NCI-H187 treated with DMSO at 0.1 percent for 48 hours (cell line): ENCODE measurements around the gene RAD51B.
"Not testable (repeated sequence)": the region's sequence is repeated elsewhere in the genome, so short reads cannot be mapped to it uniquely, and the experiment has no call there.

Experiments
- DNase-seq: peaks from one replicate; lab custom pipeline; 2025; lab: John Stamatoyannopoulos, UW

RAD51B gene

DNA sequence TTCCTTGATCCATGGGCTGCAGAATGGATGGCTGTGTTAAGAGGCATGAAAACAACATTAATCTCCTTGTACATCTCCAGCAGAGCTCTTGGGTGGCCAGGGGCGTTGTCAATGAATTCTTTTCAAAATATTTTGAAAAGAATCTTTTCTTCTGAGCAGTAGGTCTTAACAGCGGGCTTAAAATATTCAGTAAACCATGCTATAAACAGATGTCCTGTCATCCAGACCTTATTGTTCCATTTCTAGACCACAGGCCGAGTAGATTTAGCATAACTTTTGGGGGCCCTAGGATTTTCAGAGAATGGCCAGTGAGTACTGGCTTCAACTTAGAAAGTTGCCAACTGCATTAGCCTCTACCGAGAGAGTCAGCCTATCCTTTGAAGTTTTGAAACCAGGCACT lies 130.2 kb downstream of the RAD51B start:
- no peak for DNase-seq

DNA sequence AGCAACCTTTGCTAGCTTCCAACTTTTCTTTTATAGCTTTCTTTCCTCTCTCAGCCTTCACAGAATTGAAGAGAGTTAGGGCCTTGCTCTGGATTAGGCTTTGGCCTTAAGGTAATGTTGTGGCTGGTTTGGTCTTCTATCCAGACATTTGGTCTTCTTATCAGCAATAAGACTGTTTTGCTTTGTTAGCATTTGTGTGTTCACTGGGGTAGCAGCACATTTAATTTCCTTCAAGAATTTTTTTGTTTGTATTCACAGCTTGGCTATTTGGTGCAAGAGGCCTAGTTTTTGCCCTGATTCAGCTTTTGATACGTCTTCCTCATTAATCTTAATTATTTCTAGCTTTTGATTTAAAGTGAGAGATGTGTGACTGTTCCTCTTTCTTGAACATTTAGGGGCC lies 130.8 kb downstream of the RAD51B start:
- DNase-seq: no peak

DNA sequence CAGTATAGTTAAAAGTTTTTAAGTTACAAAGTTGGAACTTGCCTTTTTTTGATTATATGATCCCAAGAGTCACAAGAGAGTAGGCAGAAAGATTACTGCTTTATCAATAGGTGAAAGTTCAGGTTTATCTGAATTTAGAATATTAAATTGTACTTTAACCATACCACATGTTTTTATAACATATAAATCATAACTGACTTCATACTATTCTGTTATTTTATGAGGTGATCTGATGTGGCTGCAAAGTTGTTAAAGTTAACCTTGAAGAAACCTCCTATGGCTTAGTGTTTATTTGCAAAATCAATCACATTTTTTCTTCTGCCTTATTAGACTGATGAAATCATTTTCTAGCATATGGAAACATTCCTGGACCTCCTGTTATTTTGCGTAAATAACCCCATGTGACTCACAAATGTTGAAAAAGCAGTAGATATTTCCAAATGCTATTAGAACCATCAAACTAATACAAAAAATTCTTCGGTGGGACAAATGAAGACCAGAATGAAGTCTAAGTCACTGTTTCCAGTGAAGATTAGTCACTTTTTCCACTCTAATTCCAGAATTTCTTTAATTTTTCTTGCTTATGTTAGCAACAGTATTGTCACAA lies 132.1 kb downstream of the RAD51B start:
- DNase-seq: no peak

DNA sequence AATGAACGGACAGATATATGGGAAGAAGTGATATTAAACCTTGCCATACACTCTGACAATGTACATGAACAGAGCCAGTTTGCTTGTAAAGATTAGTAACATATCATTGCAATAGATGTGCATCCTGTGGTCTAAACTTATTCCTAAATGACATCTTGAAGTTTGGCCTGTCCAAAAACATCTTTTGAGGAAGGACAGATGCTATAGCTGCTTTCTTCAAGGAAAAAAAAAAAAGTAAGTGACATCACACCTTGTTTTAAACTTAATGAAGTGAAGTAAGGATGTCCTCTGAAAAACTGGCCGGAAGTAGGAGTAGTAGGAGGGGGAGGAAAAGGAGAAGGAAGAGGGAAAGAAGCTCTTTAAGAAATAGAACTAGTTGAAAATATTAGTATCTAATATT lies 132.8 kb downstream of the RAD51B start:
- DNase-seq: no peak

DNA sequence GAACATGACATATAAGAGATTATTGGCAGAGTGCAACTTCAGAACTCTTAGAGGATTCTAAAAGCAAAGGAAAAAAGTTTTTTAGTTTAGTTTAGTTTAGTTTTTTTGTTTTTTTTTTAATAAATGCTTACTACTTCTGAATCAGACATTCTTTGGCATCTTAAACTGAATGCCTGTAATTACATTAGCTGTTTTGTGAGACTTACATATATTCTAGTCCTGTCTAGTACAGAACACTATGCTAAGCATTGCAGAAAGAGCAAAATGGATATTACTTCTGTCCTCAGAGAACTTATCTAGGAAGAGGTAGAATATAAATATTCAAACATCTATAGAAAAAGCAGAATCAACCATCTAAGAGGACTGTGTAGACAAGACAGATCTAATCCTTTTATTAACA lies 133.2 kb downstream of the RAD51B start:
- DNase-seq: no peak

DNA sequence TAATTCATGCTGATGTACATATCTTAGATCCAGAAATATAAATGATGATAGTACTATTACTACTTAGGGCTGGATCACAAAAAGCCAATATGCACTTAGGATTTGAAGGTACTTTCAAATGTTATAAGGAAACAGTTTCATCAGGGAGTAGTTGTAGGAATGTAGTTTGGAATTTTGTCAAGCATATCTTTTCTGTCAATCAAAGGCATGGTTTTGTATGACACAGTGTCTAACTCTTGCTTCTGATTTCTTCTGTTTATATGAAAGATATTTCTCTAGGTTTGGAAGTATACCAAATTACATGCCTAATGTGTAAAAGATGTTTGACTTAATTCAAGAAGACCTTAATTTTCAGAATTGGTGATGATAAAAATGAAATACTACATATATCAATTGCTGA lies 135.7 kb downstream of the RAD51B start:
- no peak for DNase-seq

DNA sequence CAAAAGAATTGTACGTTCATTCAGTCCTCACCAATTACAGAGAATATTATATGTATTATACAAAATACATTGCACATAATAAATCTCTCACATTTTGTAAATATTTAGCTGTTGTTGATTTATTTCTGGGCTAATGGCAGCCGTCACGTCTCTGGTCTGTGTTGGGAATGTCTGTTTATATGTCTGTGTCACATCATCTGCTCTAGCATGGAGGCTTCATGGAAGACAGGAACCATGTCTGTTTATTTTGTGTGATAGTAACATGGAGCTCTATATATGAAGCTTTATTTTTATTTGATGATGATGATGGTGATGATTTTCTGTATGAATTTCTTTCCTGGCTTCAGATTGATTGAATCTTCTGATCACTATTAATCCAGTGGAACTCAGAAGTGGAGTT lies 138.4 kb downstream of the RAD51B start:
- DNase-seq: no peak

DNA sequence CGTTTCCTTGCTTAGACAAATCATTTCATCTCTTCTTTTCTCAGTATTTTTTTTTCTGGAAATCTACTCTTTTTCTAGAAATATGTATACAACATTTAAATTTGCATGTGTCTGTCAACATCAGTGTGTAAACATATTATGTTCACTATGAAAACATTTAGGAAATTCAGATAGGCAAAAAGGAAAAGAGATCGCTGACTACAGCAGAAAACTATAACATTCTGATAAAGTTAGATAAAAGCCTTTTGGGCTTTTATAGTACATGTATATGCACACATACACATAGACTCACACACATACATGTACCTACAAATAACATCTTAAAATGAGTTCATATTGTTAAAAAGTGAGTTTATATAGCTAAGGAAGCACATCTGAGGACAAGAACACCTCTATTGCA lies 142.1 kb downstream of the RAD51B start:
- no peak for DNase-seq

DNA sequence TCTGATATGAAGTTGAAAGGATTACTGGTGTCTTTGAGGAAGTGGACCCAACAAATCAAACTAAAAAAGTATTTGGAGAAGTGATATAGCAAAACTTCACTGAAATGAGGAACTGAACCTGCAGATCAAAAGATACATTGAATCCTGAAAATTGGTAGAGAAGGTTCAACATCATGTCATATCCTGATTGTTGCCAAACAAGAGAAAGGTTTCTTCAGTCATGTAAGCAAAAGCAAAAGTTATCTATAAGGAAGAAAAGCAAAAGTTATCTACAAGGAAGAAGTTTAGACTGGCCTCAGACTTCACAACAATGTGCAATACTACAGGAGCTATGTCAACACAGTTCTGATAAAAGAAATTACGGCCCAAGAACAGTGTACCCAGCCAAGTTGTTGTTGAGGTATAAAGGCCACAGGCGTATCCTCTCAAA lies 142.7 kb downstream of the RAD51B start:
- no peak for DNase-seq

DNA sequence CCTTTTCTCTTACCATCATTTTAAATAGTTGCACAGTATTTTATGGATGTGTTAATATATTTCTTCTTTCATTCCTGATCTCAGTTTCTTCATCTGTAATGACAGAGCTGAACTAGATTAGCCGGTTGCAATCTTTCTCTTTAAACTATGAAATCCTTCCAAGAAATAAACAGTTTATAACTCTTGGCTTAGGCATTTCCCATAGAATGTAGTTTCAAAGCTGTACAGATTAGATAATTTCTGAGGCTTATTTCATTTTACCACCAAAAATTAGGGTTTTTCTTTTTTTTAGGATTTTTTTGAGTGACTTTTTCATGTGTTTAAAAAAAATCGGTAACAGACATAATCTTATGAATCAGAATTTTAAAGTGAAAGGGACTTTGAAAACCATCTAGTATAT lies 144.0 kb downstream of the RAD51B start:
- DNase-seq: no peak

DNA sequence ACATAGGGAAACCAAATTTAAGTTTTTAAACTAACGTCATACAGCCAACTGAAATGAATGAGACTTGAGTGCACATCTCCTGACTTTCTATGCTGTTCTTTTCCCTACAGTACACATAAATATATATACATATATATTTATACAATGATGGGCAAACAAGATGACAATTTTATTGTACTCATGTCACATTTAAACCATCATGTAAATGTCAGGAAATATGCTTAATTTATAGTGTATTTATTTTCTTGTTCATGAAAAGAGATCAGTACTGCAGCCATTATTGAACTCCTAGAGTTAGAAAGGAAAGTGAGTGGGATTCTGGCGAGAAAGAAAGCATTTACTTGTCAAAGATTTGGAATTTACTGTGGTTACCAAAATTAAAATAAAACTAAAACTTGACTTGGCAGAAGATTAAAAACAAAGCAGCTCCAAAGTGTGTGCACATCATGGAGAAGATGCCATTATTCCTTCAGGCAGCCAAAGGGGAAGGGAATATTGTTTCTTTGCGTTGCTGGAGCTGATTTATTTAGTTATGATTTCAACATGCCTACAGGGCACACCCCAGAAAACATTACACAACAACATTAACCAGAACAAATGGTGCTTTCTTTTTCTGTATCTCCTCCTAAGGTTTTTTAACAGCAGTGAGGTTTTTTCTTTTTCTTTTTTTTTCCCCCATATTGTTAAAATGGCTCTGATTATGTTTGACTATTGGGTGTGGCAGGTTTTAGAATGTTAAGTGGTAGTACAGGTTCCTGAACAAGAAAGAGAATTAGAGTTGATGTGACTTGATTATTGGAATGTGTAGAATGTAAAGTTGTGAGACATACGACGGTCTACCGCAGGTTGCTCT lies 144.6 kb downstream of the RAD51B start:
- DNase-seq: no peak

DNA sequence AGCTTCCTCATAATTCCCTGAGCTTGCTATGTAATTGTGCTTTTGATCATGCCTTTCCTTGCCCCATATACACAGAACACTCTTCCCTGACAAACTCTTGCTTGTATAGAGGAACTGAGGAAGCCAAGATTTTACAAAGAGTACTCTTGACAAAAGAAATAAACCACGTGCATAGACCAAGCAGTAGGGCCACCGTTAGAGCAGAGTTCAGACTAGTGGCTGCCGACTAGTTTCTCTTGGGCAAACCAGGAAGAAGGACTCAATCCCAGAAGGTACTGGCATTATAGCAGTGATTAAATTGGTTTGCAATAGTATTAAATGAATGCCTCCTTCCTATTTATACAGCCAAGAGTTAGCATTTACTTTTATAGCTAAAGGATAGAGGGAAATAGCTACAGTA lies 146.1 kb downstream of the RAD51B start:
- DNase-seq: no peak

DNA sequence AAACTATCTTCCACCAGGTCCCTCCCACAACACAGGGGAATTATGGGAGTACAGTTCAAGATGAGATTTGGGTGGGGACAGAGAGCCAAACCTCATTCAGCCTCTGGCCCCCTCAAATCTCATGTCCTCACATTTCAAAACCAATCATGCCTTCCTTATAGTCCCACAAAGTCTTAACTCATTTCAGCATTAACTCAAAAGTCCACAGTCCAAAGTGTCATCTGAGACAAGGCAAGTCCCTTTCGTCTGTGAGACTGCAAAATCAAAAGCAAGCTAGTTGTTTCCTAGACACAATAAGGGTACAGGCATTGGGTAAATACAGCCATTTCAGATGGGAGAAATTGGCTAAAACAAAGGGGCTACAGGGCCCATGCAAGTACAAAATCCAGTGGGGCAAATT lies 147.6 kb downstream of the RAD51B start:
- no peak for DNase-seq

DNA sequence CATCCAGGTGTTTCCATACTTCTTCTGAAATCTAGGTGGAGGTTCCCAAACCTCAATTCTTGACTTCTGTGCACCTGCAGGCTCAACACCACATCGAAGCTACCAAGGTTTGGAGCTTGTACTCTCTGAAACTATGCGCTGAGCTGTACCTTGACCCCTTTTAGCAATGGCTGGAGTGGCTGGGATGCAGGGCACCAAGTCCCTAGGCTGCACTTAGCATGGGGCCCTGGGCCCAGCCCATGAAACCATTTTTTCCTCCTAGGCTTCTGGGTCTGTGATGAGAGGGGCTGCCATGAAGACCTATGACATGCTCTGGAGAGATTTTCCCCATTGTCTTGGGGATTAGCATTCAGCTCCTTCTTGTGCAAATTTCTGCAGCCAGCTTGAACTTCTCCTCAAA lies 148.4 kb downstream of the RAD51B start:
- not testable (repeated sequence) for DNase-seq

DNA sequence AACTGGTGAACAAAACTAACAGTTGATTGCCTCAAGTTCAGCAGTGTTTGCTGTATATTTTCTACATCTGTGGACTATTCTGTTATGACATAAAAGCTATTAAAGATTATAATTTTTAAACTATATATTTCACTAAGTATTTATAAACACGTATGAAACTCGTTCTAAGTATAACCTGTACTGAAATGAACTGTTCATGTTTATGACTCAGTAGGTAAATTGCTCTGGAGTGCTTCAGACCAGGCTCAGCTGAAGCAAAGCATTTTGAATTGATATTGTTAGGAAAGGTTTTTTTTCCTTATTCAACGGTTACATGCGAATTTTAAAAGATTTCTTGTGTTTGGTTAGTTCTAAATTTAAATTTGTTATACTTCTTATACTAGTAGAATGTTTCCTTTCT lies 151.3 kb downstream of the RAD51B start:
- no peak for DNase-seq

DNA sequence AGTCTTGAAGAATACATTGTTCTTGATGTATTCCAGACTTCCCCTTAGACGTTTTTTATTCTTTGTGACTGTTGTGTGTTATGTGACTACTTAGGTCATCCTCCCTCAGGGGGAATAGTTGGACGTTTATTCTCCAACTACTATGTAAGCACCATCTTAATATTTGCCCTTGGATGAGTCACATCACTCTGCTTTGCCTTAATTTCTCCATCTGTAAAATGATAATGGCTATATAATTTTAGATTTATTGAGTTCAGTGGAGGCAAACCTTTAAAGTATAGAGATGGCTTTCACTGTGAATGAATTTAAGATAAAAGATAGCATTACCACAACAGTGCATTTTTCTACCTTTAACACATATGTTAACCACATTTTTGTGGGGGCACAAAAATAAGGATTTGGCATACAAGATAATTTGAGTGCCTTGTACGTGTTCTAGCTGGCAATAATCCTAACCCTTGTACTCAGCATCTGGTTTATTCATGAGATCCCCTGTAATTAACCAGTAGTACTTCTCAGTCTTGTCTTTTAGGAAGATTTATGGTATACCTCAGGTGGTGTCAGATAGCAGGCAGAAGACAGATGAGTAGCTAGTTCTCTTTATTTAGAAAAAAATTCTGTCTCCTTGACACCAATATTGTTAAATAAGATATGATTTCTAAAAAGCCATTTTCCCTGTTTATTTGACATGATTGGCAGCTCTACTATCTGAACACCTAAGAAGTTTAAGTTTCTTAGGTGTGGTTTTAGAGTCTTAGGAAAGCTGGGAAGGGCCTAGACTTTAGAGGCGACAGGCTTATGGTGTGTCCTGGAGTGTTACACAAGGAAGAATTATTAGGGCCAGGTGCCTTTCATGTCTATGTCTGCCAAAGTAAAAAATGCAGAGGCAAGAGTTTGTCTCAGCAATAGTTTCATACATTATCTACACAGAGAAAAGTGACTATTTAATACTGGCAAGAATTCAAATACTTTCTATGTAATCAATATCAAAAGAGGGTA lies 152.3 kb downstream of the RAD51B start:
- DNase-seq: peak; percentile 11

DNA sequence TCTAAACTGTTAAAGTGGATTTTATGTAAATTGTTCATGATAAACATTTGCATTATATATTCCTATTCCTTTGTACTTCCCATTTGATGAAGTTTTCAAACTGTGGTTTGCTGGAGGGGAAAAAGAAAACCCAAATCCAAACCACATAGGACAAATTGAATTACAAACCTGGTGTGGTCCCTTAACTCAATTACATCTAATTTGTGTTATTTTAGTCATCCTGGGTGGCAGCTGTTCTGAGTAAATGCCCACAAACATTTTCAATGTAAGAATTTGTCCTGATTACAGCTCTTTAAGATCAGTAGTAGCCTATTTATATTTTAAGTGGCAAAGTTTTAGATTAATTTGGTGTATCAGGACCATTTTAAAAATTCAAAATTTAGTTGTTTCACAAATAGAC lies 153.9 kb downstream of the RAD51B start:
- DNase-seq: no peak

DNA sequence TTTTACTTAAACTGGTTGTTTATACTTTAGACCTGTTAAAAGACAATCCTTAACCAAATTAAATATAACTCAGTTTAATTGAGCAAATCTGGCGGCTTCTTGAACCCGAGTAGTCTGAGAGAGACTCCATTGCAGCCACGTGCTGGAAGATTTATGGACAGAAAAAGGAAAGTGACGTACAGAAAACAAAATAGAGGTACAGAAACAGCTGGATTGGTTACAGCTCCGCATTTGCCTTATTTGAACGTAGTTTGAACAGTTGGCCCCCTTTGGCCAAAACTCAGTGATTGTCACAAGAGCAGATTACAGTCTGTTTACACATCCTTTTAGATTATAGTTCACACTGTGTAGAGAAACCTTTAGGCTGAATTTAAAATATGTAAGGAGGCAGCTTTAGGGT lies 155.9 kb downstream of the RAD51B start:
- no peak for DNase-seq

DNA sequence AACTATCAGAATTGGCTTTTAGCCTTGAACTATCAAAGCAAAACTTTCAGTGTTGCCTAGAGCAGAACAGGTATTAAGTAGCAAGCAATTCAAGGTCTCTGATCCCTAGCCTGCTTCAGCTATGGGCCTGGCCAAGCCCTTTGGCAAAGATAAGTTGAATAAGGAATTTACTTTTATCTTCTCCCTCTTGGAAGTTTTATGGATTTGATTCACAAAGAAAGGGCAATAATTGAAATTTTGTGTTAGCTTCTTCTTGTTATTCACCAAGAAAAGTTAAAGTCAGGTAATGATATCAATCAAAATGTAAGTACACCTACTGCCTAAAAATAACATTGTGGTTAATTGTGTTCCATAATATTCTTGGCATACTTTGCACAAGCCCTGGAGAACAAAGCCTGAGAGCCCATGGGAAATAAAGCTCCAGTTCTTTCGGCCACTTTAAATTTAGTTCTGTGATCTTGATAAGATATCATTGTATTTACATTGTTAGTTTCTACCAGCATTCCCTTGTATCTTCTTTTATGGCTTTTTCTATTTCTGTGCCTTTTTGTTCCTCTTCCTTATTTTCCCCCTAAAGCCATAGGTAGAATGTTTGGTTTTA lies 158.0 kb downstream of the RAD51B start:
- no peak for DNase-seq

DNA sequence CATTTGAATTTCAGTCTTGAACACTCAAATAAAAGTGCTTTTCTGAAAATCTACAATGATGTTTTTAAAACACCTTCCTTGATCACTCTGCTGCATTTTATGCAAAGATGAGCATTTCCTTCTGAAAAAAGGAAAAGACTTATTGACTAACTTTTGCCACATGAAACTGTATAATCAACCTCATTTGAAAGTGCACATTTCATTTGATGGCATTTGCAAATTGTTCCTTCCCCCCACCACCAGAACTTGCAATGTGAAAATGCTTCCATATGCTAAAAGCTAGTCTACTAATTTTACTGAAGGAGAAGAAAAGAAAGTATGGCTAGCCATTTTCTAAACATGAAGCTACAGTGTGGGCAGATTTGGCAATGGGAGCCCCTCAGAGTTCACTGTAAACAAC lies 159.2 kb downstream of the RAD51B start:
- no peak for DNase-seq

DNA sequence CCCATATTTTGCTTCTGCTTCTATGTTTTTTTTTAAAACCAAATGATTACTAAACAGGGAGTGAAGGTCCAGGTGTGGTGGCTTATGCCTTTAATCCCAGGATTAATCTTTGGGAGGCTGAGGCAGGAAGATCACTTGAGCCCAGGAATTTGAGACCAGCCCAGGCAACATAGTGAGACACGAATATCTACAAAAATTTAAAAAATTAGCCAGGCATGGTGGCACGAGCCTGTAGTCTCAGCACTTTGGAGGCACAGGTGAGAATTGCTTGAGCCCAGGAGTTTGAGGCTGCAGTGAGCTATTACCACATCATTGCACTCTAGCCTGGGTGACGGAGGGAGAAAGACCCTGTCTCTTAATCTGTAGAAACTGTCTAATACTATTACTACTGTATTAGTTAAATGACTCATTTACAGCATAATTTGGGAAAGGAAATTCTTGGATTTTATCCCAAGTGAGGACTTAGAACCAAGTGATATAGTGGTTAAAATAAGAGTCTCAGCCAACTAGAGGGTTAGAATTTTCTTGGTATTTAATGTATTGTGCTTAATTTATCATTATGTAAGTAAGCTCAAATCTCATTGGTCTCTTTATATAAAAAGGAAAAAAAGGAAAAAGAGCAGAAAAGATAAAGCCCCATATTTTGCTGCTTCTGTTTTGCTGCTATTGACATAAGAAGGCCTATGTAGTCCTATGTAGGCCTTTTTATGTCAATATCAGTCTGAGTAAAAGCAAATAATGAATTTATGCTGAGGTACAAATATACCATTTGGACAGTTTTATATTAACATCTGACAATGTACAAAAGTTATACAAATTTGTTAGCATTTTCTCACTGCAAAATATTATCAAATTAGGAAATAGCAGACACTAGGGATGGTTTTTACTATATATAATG lies 163.4 kb downstream of the RAD51B start:
- DNase-seq: no peak
